Smooth muscle cell (in vitro differentiated cells): ENCODE results near the gene ANKMY1. TPM values are rescaled to one million over a fixed set of nuclear protein-coding genes. Genes with fewer than 3 reads are reported as not detected.
A peak's percentile ranks its signal among the peaks of the same experiment; 100 is the strongest.

Experiments used
- DNase-seq: peaks from one replicate; lab custom pipeline; 2025; ENCODE audit not compliant: unreplicated experiment; lab: John Stamatoyannopoulos, UW
- H2AFZ ChIP-seq: fragments of 200-600 bp; sonication (generic); 2 replicates; pipeline ENCODE4 v1.6.0; 2016; ENCODE audit warnings: antibody characterized with exemption, low read depth, mild to moderate bottlenecking
- H3F3A ChIP-seq: fragments of 200-600 bp; sonication (generic); 2 replicates; pipeline ENCODE4 v1.6.0; 2017; ENCODE audit warnings: antibody characterized with exemption, low read depth
- H3K27ac ChIP-seq: fragments of 200-600 bp; sonication (generic); 2 replicates; pipeline ENCODE4 v1.5.1; 2016; ENCODE audit warnings: low read depth, mild to moderate bottlenecking
- H3K27me3 ChIP-seq: fragments of 200-600 bp; sonication (generic); 2 replicates; pipeline ENCODE4 v1.6.1; 2016; ENCODE audit warnings: low read depth, mild to moderate bottlenecking
- H3K36me3 ChIP-seq: fragments of 200-600 bp; sonication (generic); 2 replicates; pipeline ENCODE4 v1.5.1; 2016; ENCODE audit warnings: low read depth
- H3K4me1 ChIP-seq: fragments of 200-600 bp; sonication (generic); 2 replicates; pipeline ENCODE4 v1.5.1; 2016; ENCODE audit warnings: low read depth
- H3K4me2 ChIP-seq: fragments of 200-600 bp; sonication (generic); 2 replicates; pipeline ENCODE4 v1.6.0; 2016; ENCODE audit warnings: mild to moderate bottlenecking
- H3K4me3 ChIP-seq: fragments of 200-600 bp; sonication (generic); 2 replicates; pipeline ENCODE4 v1.5.1; 2016; ENCODE audit warnings: mild to moderate bottlenecking
- H3K79me2 ChIP-seq: fragments of 200-600 bp; sonication (generic); 2 replicates; pipeline ENCODE4 v1.6.0; 2016; ENCODE audit warnings: low read depth, mild to moderate bottlenecking
- H3K9ac ChIP-seq: fragments of 200-600 bp; sonication (generic); 2 replicates; pipeline ENCODE4 v1.6.0; 2016; ENCODE audit warnings: low read depth
- H3K9me3 ChIP-seq: fragments of 200-600 bp; sonication (generic); replicated peaks from 2 replicates; pipeline ENCODE4 v1.5.1; 2016; ENCODE audit warnings: low read depth
- H4K20me1 ChIP-seq: fragments of 200-600 bp; sonication (generic); 2 replicates; pipeline ENCODE4 v1.6.0; 2016; ENCODE audit warnings: low read depth
- CTCF ChIP-seq: fragments of 200-600 bp; sonication (generic); IDR thresholded peaks from 2 replicates; pipeline ENCODE4 v1.5.1; 2017; ENCODE audit warnings: borderline replicate concordance, mild to moderate bottlenecking, antibody characterized with exemption; ENCODE audit not compliant: insufficient read depth, poor library complexity, severe bottlenecking
- WGBS: methylation state at CpG from one replicate; pipeline ENCODE4 v1.1.7; 2016; ENCODE audit warnings: low lambda C conversion rate; 5-methylcytosine and 5-hydroxymethylcytosine counted together
- polyA plus RNA-seq: library from polyadenylated mRNA; unstranded; fragments of >200 nt; fragmentation: Nextera tagmentation; extraction: Ambion mirVana; gene quantifications from 2 replicates; pipeline ENCODE4 v1.2.1, GENCODE V29; 2016
- total RNA-seq: library from RNA; depleted of rRNA; stranded (reverse); fragments of >200 nt; gene quantifications from 2 replicates; pipeline ENCODE4 v1.2.3, GENCODE V29; 2014

Gene ANKMY1
- total and polyA plus RNA-seq, 2 experiments from 2014 or later = 6.4 to 8.7 TPM

GRCh38 chr2:240556553-240557100 lies 1.2 kb downstream of the ANKMY1 start:
- 50% methylated on average over 9 of the region's 9 CpGs for WGBS
- no peaks in the 10 kb centered on the region for H3K36me3 ChIP-seq
- H3K4me1 ChIP-seq = peaks cover 9% of the 10 kb centered on the region
- no peak overlapping the region for H3K27ac ChIP-seq
- peak; percentile 32 for TF ChIP-seq CTCF
- H3F3A ChIP-seq = peaks cover 3% of the 10 kb centered on the region
- H3K9ac ChIP-seq = no peak overlapping the region
- peaks cover 35% of the 10 kb centered on the region for H4K20me1 ChIP-seq
- DNase-seq = no peak
- H3K79me2 ChIP-seq = peaks cover 17% of the 10 kb centered on the region
- peaks cover 1% of the 10 kb centered on the region for H3K9me3 ChIP-seq
- H3K4me2 ChIP-seq = peak overlapping the region; percentile 96
- no peaks in the 10 kb centered on the region for H3K27me3 ChIP-seq
- no peak overlapping the region for H3K4me3 ChIP-seq
- no peak overlapping the region for H2AFZ ChIP-seq

DNA sequence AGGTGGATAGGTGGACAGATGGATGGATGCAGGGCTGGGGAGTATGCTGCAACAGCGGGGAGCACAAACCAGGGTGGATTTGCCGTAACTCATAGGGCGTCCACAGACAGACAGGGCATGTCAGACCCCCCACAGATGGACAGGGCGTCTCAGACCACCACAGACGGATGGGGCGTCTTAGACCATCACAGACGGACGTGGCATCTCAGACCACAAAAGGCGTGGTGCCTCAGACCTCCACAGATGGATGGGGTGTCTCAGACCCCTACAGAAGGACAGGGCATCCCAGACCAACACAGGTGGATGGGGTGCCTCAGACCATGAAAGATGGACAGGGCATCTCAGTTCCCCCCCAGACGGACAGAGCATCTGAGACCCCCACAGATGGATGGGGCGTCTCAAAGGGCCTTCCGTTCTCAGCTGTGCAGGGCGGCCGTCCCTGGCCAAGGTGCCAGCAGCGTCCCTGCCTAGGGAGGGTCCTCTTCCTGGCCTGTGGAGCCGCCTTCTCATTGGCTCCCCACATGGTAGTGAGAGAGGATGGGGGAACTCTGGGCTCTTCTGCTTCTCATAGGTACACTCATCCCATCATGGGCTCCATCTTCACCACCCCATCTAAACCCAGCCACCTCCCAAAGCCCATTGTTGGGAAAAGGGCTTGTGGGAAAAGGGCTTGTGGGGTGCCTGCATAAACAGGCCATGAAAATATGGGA lies 2.1 kb downstream of the ANKMY1 start:
- WGBS = 93% methylated on average over 15 of the region's 16 CpGs
- Histone ChIP-seq H3K79me2 (peaks cover 17% of the 10 kb centered on the region), H2AFZ (no peak overlapping the region)

GRCh38 chr2:240554767-240555493 lies 2.9 kb downstream of the ANKMY1 start:
- H3K79me2 ChIP-seq = peaks cover 17% of the 10 kb centered on the region
- H3K4me2 ChIP-seq = no peak overlapping the region
- no peak for TF ChIP-seq CTCF
- H3F3A ChIP-seq = no peaks in the 10 kb centered on the region
- H3K9me3 ChIP-seq = peaks cover 7% of the 10 kb centered on the region
- no peak overlapping the region for H3K4me3 ChIP-seq
- H3K9ac ChIP-seq = no peak overlapping the region
- H4K20me1 ChIP-seq = peaks cover 34% of the 10 kb centered on the region
- 95% methylated on average over 17 of the region's 17 CpGs for WGBS
- DNase-seq = no peak
- H3K27ac ChIP-seq = no peak overlapping the region
- no peak overlapping the region for H2AFZ ChIP-seq
- H3K36me3 ChIP-seq = no peaks in the 10 kb centered on the region
- peaks cover 5% of the 10 kb centered on the region for H3K4me1 ChIP-seq
- H3K27me3 ChIP-seq = no peaks in the 10 kb centered on the region

More for the DNA sequence above, 2.1 kb downstream of the ANKMY1 start:
- peaks cover 5% of the 10 kb centered on the region for H3K4me1 ChIP-seq
- no peaks in the 10 kb centered on the region for H3K27me3 ChIP-seq
- H4K20me1 ChIP-seq = peaks cover 35% of the 10 kb centered on the region
- peaks cover 7% of the 10 kb centered on the region for H3K9me3 ChIP-seq
- no peaks in the 10 kb centered on the region for H3F3A ChIP-seq
- no peaks in the 10 kb centered on the region for H3K36me3 ChIP-seq
- H3K9ac ChIP-seq = no peak overlapping the region
- no peak overlapping the region for H3K4me2 ChIP-seq
- no peak for DNase-seq
- no peak overlapping the region for H3K4me3 ChIP-seq
- no peak for TF ChIP-seq CTCF
- no peak overlapping the region for H3K27ac ChIP-seq
